HepG2 (cell line): ENCODE measurements around the gene CDHR5. TPM values are rescaled to one million over a fixed set of nuclear protein-coding genes. Genes with fewer than 3 reads are reported as not detected.

ENCODE experiments used
- AGO2 ChIP-seq: fragments of 200-400 bp; formaldehyde crosslinking; optimal IDR thresholded peaks from 2 replicates; pipeline ENCODE3; 2017; ENCODE audit warnings: mild to moderate bottlenecking, low read depth, low read length, moderate library complexity
- KLF15 ChIP-seq: sonication (generic); formaldehyde crosslinking; IDR thresholded peaks from 2 replicates; pipeline ENCODE4 v1.8.1; 2023; ENCODE audit warnings: borderline replicate concordance, mild to moderate bottlenecking, inconsistent platforms, missing genetic modification reagents, mixed read lengths
- MEIS2 ChIP-seq: sonication (generic); formaldehyde crosslinking; IDR thresholded peaks from 2 replicates; pipeline ENCODE4 v1.9.0; 2021; ENCODE audit warnings: mild to moderate bottlenecking, missing genetic modification reagents
- ZNF205 ChIP-seq: IDR thresholded peaks from 2 replicates; pipeline ENCODE4 v1.6.1; 2018; ENCODE audit warnings: missing biosample characterization, missing genetic modification reagents
- ZNF768 ChIP-seq: sonication (generic); formaldehyde crosslinking; IDR thresholded peaks from 2 replicates; pipeline ENCODE4 v1.4.0; 2020; ENCODE audit warnings: missing genetic modification reagents
- polyA plus RNA-seq, 8 experiments: library from polyadenylated mRNA; depleted of rRNA in 3 of 8; stranded (reverse) in 7 of 8; unstranded in 1 of 8; fragments of >200 nt; fragmentation: Illumina TruSeq in 4 of 8; extraction: Trizol in 4 of 8; gene quantifications; 2 replicates each; pipeline versions ENCODE4 v1.2.1 to v1.2.3, GENCODE V29; 2011 to 2016; ENCODE audit warnings: low read depth in 4 of 8, missing spikeins in 1 of 8, mixed read lengths in 1 of 8; ENCODE audit not compliant: insufficient read depth in 1 of 8
- total RNA-seq, 5 experiments: library from RNA; depleted of rRNA; stranded (reverse); fragments of >200 nt; fragmentation: Illumina TruSeq; extraction: Trizol; gene quantifications; 2 replicates each; pipeline ENCODE4 v1.2.3, GENCODE V29; 2016; ENCODE audit warnings: low read depth in 1 of 5
- TF ChIP-seq, protein P1 (sequence below): sonication (generic); formaldehyde crosslinking; IDR thresholded peaks from 2 replicates; pipeline ENCODE4 v1.5.1; 2020; ENCODE audit warnings: mild to moderate bottlenecking, missing genetic modification reagents, moderate library complexity
- TF ChIP-seq, protein P2 (sequence below): sonication (generic); formaldehyde crosslinking; IDR thresholded peaks from 2 replicates; pipeline ENCODE4 v1.4.0; 2020; ENCODE audit warnings: missing genetic modification reagents

The CDHR5 gene
- total and polyA plus RNA-seq, 2 of the 13 experiments (the other 11 are each of a cell fraction or from before 2014, with no cell fraction given), result 0.46 to 0.71 TPM

DNA sequence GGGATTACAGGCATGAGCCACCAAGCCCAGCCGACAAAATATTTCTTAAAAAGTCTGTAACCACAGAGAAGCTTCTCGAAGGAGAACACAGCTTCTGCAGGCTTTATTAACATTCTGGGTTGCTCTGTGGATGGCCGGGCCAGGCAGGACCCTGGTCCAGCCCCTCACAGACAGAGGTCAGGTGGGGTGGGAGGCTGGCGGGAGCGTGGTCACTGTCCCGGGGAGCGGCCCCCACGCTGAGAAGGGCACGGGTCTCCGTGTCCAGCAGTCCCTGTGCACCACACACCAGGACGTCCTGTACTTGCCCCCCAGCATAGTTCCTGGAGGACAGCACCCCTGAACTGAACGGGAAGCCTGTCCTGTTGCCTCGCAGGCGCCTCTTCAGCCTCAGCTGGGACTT, 31.7 kb upstream of the CDHR5 start (continued):
- TF ChIP-seq, protein P1, sequence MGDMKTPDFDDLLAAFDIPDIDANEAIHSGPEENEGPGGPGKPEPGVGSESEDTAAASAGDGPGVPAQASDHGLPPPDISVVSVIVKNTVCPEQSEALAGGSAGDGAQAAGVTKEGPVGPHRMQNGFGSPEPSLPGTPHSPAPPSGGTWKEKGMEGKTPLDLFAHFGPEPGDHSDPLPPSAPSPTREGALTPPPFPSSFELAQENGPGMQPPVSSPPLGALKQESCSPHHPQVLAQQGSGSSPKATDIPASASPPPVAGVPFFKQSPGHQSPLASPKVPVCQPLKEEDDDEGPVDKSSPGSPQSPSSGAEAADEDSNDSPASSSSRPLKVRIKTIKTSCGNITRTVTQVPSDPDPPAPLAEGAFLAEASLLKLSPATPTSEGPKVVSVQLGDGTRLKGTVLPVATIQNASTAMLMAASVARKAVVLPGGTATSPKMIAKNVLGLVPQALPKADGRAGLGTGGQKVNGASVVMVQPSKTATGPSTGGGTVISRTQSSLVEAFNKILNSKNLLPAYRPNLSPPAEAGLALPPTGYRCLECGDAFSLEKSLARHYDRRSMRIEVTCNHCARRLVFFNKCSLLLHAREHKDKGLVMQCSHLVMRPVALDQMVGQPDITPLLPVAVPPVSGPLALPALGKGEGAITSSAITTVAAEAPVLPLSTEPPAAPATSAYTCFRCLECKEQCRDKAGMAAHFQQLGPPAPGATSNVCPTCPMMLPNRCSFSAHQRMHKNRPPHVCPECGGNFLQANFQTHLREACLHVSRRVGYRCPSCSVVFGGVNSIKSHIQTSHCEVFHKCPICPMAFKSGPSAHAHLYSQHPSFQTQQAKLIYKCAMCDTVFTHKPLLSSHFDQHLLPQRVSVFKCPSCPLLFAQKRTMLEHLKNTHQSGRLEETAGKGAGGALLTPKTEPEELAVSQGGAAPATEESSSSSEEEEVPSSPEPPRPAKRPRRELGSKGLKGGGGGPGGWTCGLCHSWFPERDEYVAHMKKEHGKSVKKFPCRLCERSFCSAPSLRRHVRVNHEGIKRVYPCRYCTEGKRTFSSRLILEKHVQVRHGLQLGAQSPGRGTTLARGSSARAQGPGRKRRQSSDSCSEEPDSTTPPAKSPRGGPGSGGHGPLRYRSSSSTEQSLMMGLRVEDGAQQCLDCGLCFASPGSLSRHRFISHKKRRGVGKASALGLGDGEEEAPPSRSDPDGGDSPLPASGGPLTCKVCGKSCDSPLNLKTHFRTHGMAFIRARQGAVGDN (CRISPR knock-in tag), result peak; percentile 24; the same call in 1 of the 2 replicates
- TF ChIP-seq AGO2 (peak; percentile 24), ZNF205 (CRISPR knock-in tag) (no peak), ZNF768 (CRISPR knock-in tag) (no peak), MEIS2 (CRISPR knock-in tag) (no peak), KLF15 (CRISPR knock-in tag) (no peak)
- TF ChIP-seq, protein P2, sequence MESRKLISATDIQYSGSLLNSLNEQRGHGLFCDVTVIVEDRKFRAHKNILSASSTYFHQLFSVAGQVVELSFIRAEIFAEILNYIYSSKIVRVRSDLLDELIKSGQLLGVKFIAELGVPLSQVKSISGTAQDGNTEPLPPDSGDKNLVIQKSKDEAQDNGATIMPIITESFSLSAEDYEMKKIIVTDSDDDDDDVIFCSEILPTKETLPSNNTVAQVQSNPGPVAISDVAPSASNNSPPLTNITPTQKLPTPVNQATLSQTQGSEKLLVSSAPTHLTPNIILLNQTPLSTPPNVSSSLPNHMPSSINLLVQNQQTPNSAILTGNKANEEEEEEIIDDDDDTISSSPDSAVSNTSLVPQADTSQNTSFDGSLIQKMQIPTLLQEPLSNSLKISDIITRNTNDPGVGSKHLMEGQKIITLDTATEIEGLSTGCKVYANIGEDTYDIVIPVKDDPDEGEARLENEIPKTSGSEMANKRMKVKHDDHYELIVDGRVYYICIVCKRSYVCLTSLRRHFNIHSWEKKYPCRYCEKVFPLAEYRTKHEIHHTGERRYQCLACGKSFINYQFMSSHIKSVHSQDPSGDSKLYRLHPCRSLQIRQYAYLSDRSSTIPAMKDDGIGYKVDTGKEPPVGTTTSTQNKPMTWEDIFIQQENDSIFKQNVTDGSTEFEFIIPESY (CRISPR knock-in tag), result peak; percentile 68
